Cardiac fibroblast (primary cell): Measurements from ENCODE around the gene SH3BP2.

ENCODE experiments used
- DNase-seq, 2 donors: peaks; one replicate each; pipeline versions ENCODE4 v3.0.0 to v3.0.0-alpha.2; 2010; ENCODE audit warnings: low read depth in 2 of 2
- H3K4me3 ChIP-seq, 2 donors: replicated peaks in 1 of 2; 1 replicate in 1 of 2; 2 replicates in 1 of 2; pipeline ENCODE4 v1.5.1; 2011; ENCODE audit warnings: low read depth in 2 of 2, low read length in 2 of 2, mild to moderate bottlenecking in 2 of 2, moderate library complexity in 1 of 2
- TF ChIP-seq, protein P1 (sequence below): IDR thresholded peaks from one replicate; pipeline ENCODE4 v1.5.1; 2011; ENCODE audit warnings: low read depth, mild to moderate bottlenecking, low read length, inconsistent platforms

SH3BP2 gene

DNA sequence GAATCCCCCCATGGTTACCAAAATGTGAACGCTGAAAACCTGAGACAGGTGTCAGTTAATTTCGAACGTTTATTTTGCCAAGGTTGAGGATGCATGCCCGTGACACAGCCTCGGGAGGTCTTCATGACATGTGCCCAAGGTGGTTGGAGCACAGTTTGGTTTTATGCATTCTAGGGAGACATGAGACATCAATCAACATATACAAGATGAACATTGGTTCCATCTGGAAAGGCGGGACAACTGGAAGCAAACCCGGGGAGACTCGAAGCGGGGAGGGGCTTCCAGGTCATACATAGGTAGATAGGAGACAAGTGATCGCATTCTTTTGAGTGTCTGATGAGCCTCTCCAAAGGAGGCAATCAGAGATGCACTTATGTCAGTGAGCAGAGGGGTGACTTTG is 11.0 kb upstream of the SH3BP2 start:
- H3K4me3 ChIP-seq, result no peak overlapping the region
- TF ChIP-seq, protein P1, sequence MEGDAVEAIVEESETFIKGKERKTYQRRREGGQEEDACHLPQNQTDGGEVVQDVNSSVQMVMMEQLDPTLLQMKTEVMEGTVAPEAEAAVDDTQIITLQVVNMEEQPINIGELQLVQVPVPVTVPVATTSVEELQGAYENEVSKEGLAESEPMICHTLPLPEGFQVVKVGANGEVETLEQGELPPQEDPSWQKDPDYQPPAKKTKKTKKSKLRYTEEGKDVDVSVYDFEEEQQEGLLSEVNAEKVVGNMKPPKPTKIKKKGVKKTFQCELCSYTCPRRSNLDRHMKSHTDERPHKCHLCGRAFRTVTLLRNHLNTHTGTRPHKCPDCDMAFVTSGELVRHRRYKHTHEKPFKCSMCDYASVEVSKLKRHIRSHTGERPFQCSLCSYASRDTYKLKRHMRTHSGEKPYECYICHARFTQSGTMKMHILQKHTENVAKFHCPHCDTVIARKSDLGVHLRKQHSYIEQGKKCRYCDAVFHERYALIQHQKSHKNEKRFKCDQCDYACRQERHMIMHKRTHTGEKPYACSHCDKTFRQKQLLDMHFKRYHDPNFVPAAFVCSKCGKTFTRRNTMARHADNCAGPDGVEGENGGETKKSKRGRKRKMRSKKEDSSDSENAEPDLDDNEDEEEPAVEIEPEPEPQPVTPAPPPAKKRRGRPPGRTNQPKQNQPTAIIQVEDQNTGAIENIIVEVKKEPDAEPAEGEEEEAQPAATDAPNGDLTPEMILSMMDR, result no peak
- DNase-seq, result no peak

DNA sequence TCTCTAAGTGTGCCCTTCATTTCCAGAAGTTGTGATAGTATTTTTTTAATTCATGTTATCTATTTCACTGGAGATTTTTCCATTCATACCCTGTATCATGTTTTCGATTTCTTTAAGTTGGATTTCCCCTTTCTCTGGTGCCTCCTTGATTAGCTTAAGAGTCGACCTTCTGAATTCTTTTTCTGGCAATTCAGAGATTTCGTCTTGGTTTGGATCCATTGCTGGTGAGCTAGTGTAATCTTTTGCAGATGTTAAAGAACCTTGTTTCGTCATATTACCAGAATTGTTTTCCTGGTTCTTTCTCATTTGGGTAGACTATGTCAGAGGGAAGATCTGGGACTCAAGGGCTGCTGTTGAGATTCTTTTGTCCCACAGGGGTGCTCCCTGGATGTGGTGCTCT is 9.1 kb upstream of the SH3BP2 start:
- no peak for DNase-seq
- no peak overlapping the region for H3K4me3 ChIP-seq
- TF ChIP-seq, protein P1, result no peak

DNA sequence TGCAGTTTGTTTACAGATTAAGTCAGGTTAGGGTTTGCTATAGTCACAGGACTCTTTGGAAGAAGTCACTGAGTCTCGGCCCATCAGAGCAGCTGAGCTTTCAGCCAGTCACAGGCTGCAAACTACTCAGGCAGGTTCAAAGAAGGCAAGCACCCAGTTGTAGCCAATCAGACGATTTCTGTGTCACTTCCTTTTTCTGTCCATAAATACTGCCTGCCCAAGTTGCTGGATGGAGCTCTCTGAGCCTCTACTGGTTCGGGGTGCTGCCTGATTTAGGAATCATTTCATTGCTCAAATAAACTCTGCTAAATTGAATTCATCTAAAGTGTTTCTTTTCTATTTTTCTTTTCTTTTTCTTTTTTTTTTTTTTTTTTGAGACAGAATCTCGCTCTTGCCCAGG is 7.3 kb upstream of the SH3BP2 start:
- no peak overlapping the region for H3K4me3 ChIP-seq
- TF ChIP-seq, protein P1, result no peak
- DNase-seq, result no peak

DNA sequence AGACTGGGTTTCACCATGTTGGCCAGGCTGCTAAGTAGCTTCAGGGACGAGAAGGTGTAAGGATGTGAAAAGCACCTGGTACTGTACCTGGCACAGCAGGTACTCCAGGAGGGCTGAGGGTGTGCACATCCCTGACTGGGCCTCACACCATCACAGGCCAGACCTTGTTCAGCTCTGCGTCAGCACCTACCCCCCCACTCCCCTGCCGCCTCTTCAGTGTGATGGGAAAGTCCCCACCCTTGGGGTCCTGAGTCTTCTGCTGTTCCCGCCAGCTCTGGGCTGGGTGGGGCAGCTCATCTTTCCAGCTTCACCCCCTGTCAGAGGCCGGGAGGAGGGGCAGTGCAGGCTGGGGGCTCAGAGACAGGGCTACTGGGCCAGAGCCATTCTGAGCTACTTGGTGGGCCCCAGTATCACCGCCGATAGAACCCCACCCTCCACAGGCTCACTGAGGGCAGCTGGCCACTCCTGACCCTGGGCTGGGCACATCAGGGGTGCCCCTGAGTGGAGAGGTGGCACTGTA is 6.7 kb upstream of the SH3BP2 start:
- no peak overlapping the region for H3K4me3 ChIP-seq

DNA sequence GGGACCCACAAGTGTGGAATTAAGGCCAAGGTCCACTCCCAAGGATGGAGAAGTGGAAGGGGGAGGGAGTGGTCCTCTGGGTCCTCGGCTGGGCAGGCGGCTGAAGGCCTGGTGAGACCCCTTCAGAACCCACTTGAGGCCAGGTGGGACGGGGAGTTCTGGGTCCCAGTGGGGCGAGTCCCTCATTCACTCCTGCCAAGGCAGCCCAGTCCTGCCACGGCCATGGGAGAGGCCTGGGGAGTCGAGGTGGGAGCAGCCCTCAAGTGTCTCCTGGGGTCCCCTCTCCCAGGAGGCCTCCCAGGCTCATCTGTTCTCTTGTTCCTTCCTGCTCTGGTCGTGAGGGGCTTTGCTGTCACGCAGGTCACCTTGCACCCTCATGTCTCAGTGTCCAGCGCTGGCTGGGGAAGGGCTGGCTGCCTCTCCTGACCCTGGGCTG is 6.1 kb upstream of the SH3BP2 start:
- DNase-seq, result no peak
- no peak overlapping the region for H3K4me3 ChIP-seq

More for the DNA sequence above, 6.7 kb upstream of the SH3BP2 start:
- DNase-seq, result no peak
- TF ChIP-seq, protein P1, result no peak

DNA sequence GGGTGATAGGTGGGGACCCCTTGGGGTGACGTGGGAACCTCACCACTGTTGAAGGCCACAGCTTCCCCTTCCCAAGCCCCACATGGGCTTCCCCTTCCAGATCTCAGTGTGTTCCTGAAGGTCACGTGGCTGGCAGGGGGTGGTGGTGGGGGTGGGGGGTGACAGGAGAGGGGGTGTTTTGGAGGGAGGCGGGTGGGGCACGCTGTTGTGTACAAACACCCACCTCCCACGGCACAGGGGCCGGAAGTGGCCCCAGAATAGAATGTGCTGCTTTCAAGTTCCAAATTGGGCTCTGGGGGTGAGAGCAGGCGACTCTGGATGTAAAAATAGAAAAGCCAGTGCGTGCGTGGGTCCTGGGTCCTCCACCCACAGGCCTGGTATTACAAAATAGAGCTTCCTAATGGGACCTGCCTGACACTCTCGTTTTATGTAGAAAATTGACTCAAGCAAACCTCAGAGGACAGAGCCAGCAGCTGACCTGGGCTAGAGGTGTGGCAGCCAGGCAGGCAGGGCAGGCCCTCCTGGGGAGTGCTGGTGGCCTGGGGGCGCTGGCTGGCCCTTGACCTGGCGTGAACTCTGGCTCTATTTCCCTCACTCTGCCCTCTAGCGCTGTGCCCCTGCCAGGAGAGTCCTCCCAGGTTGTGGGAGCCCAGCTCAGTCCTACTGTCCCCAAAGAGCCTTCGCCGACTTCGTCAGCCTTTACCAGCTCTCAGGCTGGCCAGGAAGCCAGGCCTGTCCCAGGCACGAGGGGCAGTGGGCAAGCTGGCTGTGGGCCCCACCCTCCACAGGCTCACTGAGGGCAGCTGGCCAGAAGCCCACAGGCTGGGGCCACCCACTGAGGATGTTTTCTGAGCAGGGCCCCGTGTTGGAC is 5.4 kb upstream of the SH3BP2 start:
- TF ChIP-seq, protein P1, result no peak
- H3K4me3 ChIP-seq, result no peak overlapping the region
- no peak for DNase-seq

More for the DNA sequence above, 6.1 kb upstream of the SH3BP2 start:
- TF ChIP-seq, protein P1, result no peak
